ENCODE results near the gene ATRN. TPM values are rescaled to one million over a fixed set of nuclear protein-coding genes. Genes with fewer than 3 reads are reported as not detected.

The ATRN gene
- total RNA-seq, 2 experiments from 2014 or later: 8.8 to 9.1 TPM

DNA sequence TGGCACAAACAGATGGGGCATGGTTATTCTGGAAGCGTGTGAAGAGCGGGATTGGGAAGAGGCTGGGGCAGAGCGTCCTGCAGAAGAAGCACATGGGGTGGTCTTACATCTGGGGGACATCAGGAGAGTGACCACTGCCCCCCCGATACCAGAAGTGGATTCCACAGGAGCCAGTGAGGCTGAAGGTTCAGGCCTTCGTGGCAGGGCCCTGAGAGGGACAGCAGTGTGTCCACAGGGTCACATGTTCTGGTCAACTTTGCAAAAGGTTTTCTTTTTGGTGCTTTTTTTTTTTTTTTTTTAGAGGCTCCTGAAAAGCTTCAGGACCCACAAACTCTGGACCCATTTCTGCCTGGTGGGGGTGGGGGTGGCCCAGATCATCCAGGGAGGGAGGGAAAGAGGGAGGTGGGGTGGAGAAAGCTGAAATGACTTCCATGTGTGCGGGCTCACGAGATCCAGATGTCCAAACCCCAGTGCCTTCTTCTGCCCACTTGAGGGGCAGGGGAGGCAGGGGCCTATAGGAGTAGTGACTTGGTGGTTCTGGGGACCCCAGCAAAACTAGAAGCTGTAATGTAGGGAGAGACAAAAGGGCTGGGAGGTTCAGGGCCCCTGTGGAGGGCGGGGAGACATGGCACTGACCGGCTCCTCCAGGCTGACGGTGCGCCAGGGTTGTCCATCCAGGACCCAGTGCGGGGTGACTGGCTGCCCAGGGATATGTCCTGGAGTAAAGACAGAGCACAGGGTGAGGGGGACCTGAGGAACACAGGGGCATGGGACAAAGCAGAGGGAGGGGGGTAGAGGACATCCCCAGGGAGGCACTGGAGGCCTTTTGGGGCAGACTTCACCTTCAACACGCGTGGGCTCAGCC, 208.3 kb downstream of the ATRN start:
- Histone ChIP-seq H3K27ac (ENCODE audit: low read depth in 1 of 2, low read length in 2 of 2) (no peak overlapping the region), H3K36me3 (ENCODE audit: insufficient read depth, low read length) (no peaks in the 10 kb centered on the region), H3K4me1 (ENCODE audit: insufficient read depth, low read length) (peaks cover 10% of the 10 kb centered on the region), H3K9me3 (ENCODE audit: control insufficient read depth in 1 of 2, insufficient read depth in 1 of 2, low read length in 2 of 2) (peaks cover 0 to 9% of the 10 kb centered on the region in 2 experiments), H3K27me3 (ENCODE audit: control insufficient read depth in 1 of 2, insufficient read depth in 2 of 2, low read length in 2 of 2) (peaks cover 39 to 47% of the 10 kb centered on the region in 2 experiments), H3K4me3 (ENCODE audit: low read length) (no peak overlapping the region)
- intact Hi-C loops (cut with DNase I, micrococcal nuclease): loop anchor here in 1 of 2 experiments (5.0 kb wide), 2 partner anchors 88 to 913 kb away; partner anchors contain the start of gene ADISSP
- Mint-ChIP-seq H3K27me3 (peaks cover 67% of the 10 kb centered on the region), H3K36me3 (ENCODE audit: low read depth) (no peaks in the 10 kb centered on the region), H3K4me3 (no peak overlapping the region), H3K9me3 (no peaks in the 10 kb centered on the region), H3K27ac (no peak overlapping the region), H3K4me1 (ENCODE audit: low read depth) (peaks cover 5% of the 10 kb centered on the region)
- no peak for DNase-seq
- CTCF ChIA-PET: no interaction called here
- POLR2A ChIA-PET: no interaction called here
- no peak for ATAC-seq (ENCODE audit: poor library complexity)
- TF ChIP-seq CTCF (IDR thresholded peaks at IDR 0.05): no peak

DNA sequence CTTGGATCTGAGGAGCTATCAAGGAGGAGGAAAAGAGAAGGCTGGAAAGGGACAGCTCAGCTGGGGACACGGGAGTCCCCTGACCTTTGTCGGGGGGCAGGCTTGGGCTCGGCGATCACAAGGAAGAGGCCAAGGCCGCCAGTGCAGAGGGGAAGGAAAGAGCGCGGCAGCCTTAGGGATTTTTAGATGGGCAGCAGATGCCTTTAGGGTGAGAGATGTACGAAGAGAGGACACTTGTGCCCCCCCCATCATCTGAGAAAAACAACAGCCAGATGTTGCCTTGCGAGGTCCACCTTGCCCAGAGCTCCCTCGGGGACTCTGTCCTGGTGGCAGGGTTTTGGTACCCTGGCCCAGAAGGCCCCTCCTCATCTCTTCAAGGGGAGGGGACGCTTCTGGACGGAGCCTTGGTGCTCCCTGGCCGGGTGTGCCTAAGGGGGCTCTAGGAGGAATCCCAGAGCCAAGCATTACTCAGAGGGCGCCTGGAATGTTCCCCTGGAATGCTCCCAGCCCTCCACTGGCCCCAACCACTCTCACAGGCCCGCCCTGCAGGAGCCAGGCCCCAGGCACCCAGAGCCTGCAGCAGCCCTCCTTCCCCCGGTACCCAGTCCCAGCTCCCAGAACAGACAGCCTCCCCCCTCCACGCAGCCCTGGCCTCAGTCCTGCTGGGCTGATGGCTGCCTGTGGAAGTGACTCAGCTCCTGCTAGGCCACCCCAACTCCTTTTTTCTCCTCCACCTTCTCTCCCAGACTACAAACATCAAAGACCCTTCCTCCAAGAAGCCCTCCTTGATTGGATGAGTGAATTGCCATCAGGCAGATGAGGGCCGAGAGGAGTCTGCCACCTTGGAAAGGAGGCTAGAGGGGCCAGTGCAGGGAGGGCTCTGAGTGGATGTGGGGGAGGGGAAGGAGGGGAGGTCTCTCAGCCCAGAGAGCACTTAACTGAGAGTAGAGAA, 209.2 kb downstream of the ATRN start:
- ChIA-PET POLR2A (no interaction called here), CTCF (no interaction called here)
- Mint-ChIP-seq H3K9me3 (no peaks in the 10 kb centered on the region), H3K27ac (no peak overlapping the region), H3K27me3 (peaks cover 65% of the 10 kb centered on the region), H3K36me3 (ENCODE audit: low read depth) (no peaks in the 10 kb centered on the region), H3K4me1 (ENCODE audit: low read depth) (peaks cover 5% of the 10 kb centered on the region), H3K4me3 (no peak overlapping the region)
- intact Hi-C loops (cut with DNase I, micrococcal nuclease): loop anchor here in 1 of 2 experiments (5.0 kb wide), 2 partner anchors 87 to 912 kb away; partner anchors contain the start of gene ADISSP
- DNase-seq (no peak), ATAC-seq (ENCODE audit: poor library complexity) (no peak)
- TF ChIP-seq CTCF (IDR thresholded peaks at IDR 0.05): no peak
- Histone ChIP-seq H3K36me3 (ENCODE audit: insufficient read depth, low read length) (no peaks in the 10 kb centered on the region), H3K4me3 (ENCODE audit: low read length) (no peak overlapping the region), H3K27me3 (ENCODE audit: control insufficient read depth in 1 of 2, insufficient read depth in 2 of 2, low read length in 2 of 2) (peaks cover 36 to 45% of the 10 kb centered on the region in 2 experiments), H3K9me3 (ENCODE audit: control insufficient read depth in 1 of 2, insufficient read depth in 1 of 2, low read length in 2 of 2) (peaks cover 0 to 8% of the 10 kb centered on the region in 2 experiments), H3K4me1 (ENCODE audit: insufficient read depth, low read length) (peaks cover 10% of the 10 kb centered on the region), H3K27ac (ENCODE audit: low read depth in 1 of 2, low read length in 2 of 2) (no peak overlapping the region)

GRCh38 chr20:3680701-3681351, 210.0 kb downstream of the ATRN start:
- H3K9me3 ChIP-seq (ENCODE audit: control insufficient read depth in 1 of 2, insufficient read depth in 1 of 2, low read length in 2 of 2): peaks cover 0 to 8% of the 10 kb centered on the region in 2 experiments
- H3K36me3 Mint-ChIP-seq (ENCODE audit: low read depth): no peaks in the 10 kb centered on the region
- no peak overlapping the region for H3K4me3 ChIP-seq (ENCODE audit: low read length)
- H3K36me3 ChIP-seq (ENCODE audit: insufficient read depth, low read length): no peaks in the 10 kb centered on the region
- H3K4me1 Mint-ChIP-seq (ENCODE audit: low read depth): peaks cover 5% of the 10 kb centered on the region
- TF ChIP-seq CTCF (IDR thresholded peaks at IDR 0.05): no peak
- peaks cover 29 to 38% of the 10 kb centered on the region in 2 experiments for H3K27me3 ChIP-seq (ENCODE audit: control insufficient read depth in 1 of 2, insufficient read depth in 2 of 2, low read length in 2 of 2)
- ATAC-seq (ENCODE audit: poor library complexity): no peak
- H3K27ac Mint-ChIP-seq: no peak overlapping the region
- intact Hi-C loops (cut with DNase I, micrococcal nuclease): no loop called here
- no peak for DNase-seq
- no peak overlapping the region for H3K4me3 Mint-ChIP-seq
- no peaks in the 10 kb centered on the region for H3K9me3 Mint-ChIP-seq
- peaks cover 10% of the 10 kb centered on the region for H3K4me1 ChIP-seq (ENCODE audit: insufficient read depth, low read length)
- H3K27me3 Mint-ChIP-seq: peaks cover 63% of the 10 kb centered on the region
- ChIA-PET POLR2A (no interaction called here), CTCF (no interaction called here)
- H3K27ac ChIP-seq (ENCODE audit: low read depth in 1 of 2, low read length in 2 of 2): no peak overlapping the region
